ENCODE measurements around the gene CECR2. TPM values are rescaled to one million over a fixed set of nuclear protein-coding genes. Genes with fewer than 3 reads are reported as not detected.
"Not testable (repeated sequence)": the region's sequence is repeated elsewhere in the genome, so short reads cannot be mapped to it uniquely, and the experiment has no call there.

Gene CECR2
- total RNA-seq, 2 donors from 2014 or later, result 2.6 to 3.4 TPM

- no peak for DNase-seq
- 84 to 88% methylated on average over 6 of the region's 6 CpGs for WGBS, 2 donors
These were observed 54.4 kb downstream of the CECR2 start for GRCh38 chr22:17423616-17424015.

GRCh38 chr22:17427528-17427927, 58.3 kb downstream of the CECR2 start:
- H3K4me1 ChIP-seq; H3K36me3 ChIP-seq (replicated peaks in 1 of 2; ENCODE audit: insufficient read depth in 1 of 2, low read depth in 2 of 2); ATAC-seq; H3K9me3 ChIP-seq; intact Hi-C loops (cut with DNase I); DNase-seq; H3K27me3 ChIP-seq; H3K27ac ChIP-seq; H3K4me3 ChIP-seq: not testable (repeated sequence)
- WGBS, 2 donors, result 92 to 96% methylated on average over 6 of the region's 6 CpGs

More at GRCh38 chr22:17423616-17424015, 54.4 kb downstream of the CECR2 start:
- ATAC-seq, result no peak
- intact Hi-C loops (cut with DNase I), result no loop called here
- H3K27ac ChIP-seq, result no peak overlapping the region
- TF ChIP-seq POLR2A (IDR thresholded peaks at IDR 0.05), result no peak
- TF ChIP-seq, protein P1, sequence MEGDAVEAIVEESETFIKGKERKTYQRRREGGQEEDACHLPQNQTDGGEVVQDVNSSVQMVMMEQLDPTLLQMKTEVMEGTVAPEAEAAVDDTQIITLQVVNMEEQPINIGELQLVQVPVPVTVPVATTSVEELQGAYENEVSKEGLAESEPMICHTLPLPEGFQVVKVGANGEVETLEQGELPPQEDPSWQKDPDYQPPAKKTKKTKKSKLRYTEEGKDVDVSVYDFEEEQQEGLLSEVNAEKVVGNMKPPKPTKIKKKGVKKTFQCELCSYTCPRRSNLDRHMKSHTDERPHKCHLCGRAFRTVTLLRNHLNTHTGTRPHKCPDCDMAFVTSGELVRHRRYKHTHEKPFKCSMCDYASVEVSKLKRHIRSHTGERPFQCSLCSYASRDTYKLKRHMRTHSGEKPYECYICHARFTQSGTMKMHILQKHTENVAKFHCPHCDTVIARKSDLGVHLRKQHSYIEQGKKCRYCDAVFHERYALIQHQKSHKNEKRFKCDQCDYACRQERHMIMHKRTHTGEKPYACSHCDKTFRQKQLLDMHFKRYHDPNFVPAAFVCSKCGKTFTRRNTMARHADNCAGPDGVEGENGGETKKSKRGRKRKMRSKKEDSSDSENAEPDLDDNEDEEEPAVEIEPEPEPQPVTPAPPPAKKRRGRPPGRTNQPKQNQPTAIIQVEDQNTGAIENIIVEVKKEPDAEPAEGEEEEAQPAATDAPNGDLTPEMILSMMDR (IDR thresholded peaks at IDR 0.05), result no peak
- no peaks in the 10 kb centered on the region for H3K27me3 ChIP-seq
- H3K36me3 ChIP-seq (replicated peaks in 1 of 2; ENCODE audit: insufficient read depth in 1 of 2, low read depth in 2 of 2), result no peaks in the 10 kb centered on the region
- no peaks in the 10 kb centered on the region for H3K9me3 ChIP-seq
- H3K4me3 ChIP-seq, result no peak overlapping the region
- no peaks in the 10 kb centered on the region for H3K4me1 ChIP-seq

- no peak for TF ChIP-seq POLR2A (IDR thresholded peaks at IDR 0.05)
- TF ChIP-seq, protein P1 (IDR thresholded peaks at IDR 0.05), result no peak
- H3K4me1 ChIP-seq, result no peaks in the 10 kb centered on the region
- ATAC-seq, result no peak
- H3K9me3 ChIP-seq, result no peaks in the 10 kb centered on the region
- DNase-seq, result no peak
- 72 to 76% methylated on average over 1 of the region's 1 CpG for WGBS, 2 donors
- H3K27ac ChIP-seq, result no peak overlapping the region
- no peaks in the 10 kb centered on the region for H3K27me3 ChIP-seq
- no peaks in the 10 kb centered on the region for H3K36me3 ChIP-seq (replicated peaks in 1 of 2; ENCODE audit: insufficient read depth in 1 of 2, low read depth in 2 of 2)
- H3K4me3 ChIP-seq, result no peak overlapping the region
- intact Hi-C loops (cut with DNase I), result no loop called here
These were observed 60.3 kb downstream of the CECR2 start for GRCh38 chr22:17429516-17429915.

DNA sequence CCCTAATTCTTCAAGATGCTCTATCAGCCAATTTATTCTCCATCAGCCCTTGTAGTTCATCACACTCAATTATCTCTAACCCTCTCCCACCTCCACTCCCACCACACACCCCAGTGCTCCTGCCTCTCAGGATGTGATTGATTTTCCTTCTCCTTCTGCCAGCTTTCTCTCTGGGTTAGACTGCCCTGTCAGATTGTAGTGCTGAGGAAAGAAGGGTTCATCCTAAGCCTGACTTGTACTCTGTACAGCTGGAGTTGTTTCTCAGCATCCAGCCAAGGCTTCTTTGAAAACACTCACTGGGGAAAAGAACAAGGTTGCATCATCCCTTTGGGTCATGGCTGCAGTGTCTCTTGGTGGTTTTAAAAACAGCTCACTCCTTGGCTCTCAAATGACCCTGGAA, 61.2 kb downstream of the CECR2 start:
- DNase-seq, result peak in 1 of 4 donors; percentile 24
- TF ChIP-seq, protein P1 (IDR thresholded peaks at IDR 0.05), result no peak
- Histone ChIP-seq H3K9me3 (no peaks in the 10 kb centered on the region), H3K27ac (no peak overlapping the region), H3K4me3 (no peak overlapping the region), H3K36me3 (replicated peaks in 1 of 2; ENCODE audit: insufficient read depth in 1 of 2, low read depth in 2 of 2) (no peaks in the 10 kb centered on the region), H3K27me3 (no peaks in the 10 kb centered on the region), H3K4me1 (no peaks in the 10 kb centered on the region)
- intact Hi-C loops (cut with DNase I), result no loop called here
- ATAC-seq, result no peak

GRCh38 chr22:17431179-17431578, 61.9 kb downstream of the CECR2 start:
- no peak overlapping the region for H3K4me3 ChIP-seq
- H3K36me3 ChIP-seq (replicated peaks in 1 of 2; ENCODE audit: insufficient read depth in 1 of 2, low read depth in 2 of 2), result no peaks in the 10 kb centered on the region
- WGBS, 2 donors, result 78 to 95% methylated on average over 1 of the region's 1 CpG
- intact Hi-C loops (cut with DNase I), result no loop called here
- ATAC-seq (no peak), DNase-seq (no peak)
- no peaks in the 10 kb centered on the region for H3K27me3 ChIP-seq
- H3K27ac ChIP-seq, result no peak overlapping the region
- TF ChIP-seq, protein P1 (IDR thresholded peaks at IDR 0.05), result no peak
- no peak for TF ChIP-seq POLR2A (IDR thresholded peaks at IDR 0.05)
- no peaks in the 10 kb centered on the region for H3K9me3 ChIP-seq
- no peaks in the 10 kb centered on the region for H3K4me1 ChIP-seq
